Epithelial cell of proximal tubule (primary cell): ENCODE results near the gene IGSF5. TPM values are rescaled to one million over a fixed set of nuclear protein-coding genes. Genes with fewer than 3 reads are reported as not detected.
"Not testable (repeated sequence)": the region's sequence is repeated elsewhere in the genome, so short reads cannot be mapped to it uniquely, and the experiment has no call there.

Source experiments
- DNase-seq: peaks from one replicate; pipeline ENCODE4 v3.0.0-alpha.2; 2011; ENCODE audit warnings: low read depth
- H3K4me3 ChIP-seq: 2 replicates; pipeline ENCODE4 v1.5.1; 2011; ENCODE audit warnings: low read depth, mild to moderate bottlenecking, low read length
- total RNA-seq: library from RNA; depleted of rRNA; stranded (reverse); fragments of >200 nt; gene quantifications from 2 replicates; pipeline ENCODE4 v1.2.3, GENCODE V29; 2015
- TF ChIP-seq, protein P1 (sequence below): conservative IDR thresholded peaks from 2 replicates; pipeline ENCODE4 v1.5.1; 2012; ENCODE audit warnings: low read depth, mild to moderate bottlenecking, low read length

IGSF5 gene
- total RNA-seq, 1 donor from 2014 or later = 0.40 TPM

DNA sequence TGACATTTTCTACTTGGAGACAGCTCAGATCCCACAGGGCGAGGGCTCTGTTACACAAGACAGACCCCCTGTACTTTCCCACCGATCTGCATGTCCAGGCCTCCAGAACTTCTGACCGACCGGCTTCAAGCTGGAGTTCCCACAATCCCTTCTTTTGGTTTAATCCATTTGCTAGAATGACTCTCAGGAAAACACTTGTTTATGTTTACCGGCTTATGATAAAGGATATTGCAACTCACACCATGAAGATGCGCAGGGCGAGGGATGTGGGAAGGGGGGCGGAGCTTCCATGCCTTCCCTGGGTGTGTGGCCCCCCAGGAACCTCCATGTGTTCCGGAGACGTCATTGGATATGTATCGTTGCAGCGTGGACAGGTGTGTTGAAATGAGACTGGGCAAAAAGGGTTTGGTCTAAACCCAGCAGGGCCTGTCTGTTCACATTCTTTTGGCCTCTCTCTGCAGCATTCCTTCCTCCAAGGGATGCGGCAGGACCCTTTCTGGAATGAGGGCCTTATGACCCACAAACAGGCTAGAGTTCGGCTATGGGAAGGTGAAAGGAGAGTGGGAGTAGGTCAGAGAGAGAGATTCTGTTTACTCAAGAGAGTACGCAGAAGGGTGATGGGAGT lies 7.5 kb upstream of the IGSF5 start:
- TF ChIP-seq, protein P1, sequence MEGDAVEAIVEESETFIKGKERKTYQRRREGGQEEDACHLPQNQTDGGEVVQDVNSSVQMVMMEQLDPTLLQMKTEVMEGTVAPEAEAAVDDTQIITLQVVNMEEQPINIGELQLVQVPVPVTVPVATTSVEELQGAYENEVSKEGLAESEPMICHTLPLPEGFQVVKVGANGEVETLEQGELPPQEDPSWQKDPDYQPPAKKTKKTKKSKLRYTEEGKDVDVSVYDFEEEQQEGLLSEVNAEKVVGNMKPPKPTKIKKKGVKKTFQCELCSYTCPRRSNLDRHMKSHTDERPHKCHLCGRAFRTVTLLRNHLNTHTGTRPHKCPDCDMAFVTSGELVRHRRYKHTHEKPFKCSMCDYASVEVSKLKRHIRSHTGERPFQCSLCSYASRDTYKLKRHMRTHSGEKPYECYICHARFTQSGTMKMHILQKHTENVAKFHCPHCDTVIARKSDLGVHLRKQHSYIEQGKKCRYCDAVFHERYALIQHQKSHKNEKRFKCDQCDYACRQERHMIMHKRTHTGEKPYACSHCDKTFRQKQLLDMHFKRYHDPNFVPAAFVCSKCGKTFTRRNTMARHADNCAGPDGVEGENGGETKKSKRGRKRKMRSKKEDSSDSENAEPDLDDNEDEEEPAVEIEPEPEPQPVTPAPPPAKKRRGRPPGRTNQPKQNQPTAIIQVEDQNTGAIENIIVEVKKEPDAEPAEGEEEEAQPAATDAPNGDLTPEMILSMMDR = no peak
- no peak for DNase-seq

GRCh38 chr21:39738566-39738965 lies 6.4 kb upstream of the IGSF5 start:
- TF ChIP-seq, protein P1 = no peak
- DNase-seq = no peak
- no peak overlapping the region for H3K4me3 ChIP-seq

More for the DNA sequence above, 7.5 kb upstream of the IGSF5 start:
- H3K4me3 ChIP-seq = no peak overlapping the region

GRCh38 chr21:39739531-39739930 lies 5.5 kb upstream of the IGSF5 start:
- not testable (repeated sequence) for H3K4me3 ChIP-seq, DNase-seq

GRCh38 chr21:39742561-39742960 lies 2.4 kb upstream of the IGSF5 start:
- not testable (repeated sequence) for H3K4me3 ChIP-seq, DNase-seq

GRCh38 chr21:39745332-39745731 lies 349 bp downstream of the IGSF5 start:
- DNase-seq = not testable (repeated sequence)

GRCh38 chr21:39750670-39751069 lies 5.7 kb downstream of the IGSF5 start:
- H3K4me3 ChIP-seq = no peak overlapping the region
- DNase-seq = no peak
- TF ChIP-seq, protein P1 = no peak

More at GRCh38 chr21:39745332-39745731, 349 bp downstream of the IGSF5 start:
- not testable (repeated sequence) for H3K4me3 ChIP-seq

DNA sequence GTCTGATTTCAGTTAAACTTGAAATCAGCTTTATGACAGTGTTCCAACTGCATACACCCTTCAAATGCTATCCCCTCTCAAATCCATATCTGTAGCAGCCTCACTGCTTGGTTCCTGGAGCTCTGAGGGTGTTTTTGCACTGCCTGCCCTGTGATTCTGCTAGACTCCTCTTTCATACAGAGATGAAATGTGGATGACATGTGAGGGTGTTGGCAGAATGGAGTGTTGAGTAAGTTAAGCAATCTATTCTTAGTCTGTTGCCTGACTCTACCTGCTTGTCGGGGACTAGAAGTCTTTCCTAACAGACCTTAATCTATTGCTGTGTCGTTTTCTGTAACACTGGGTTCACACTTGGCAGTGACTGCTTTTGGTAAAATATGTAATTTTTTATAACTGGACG lies 9.8 kb downstream of the IGSF5 start:
- DNase-seq = no peak
- TF ChIP-seq, protein P1 = no peak

GRCh38 chr21:39756285-39756684 lies 11.3 kb downstream of the IGSF5 start:
- TF ChIP-seq, protein P1 = no peak
- no peak overlapping the region for H3K4me3 ChIP-seq
- DNase-seq = no peak

More for the DNA sequence above, 9.8 kb downstream of the IGSF5 start:
- no peak overlapping the region for H3K4me3 ChIP-seq
